ENCODE data around the gene SLC18B1.
"Not testable (repeated sequence)": the region's sequence is repeated elsewhere in the genome, so short reads cannot be mapped to it uniquely, and the experiment has no call there.

The SLC18B1 gene

DNA sequence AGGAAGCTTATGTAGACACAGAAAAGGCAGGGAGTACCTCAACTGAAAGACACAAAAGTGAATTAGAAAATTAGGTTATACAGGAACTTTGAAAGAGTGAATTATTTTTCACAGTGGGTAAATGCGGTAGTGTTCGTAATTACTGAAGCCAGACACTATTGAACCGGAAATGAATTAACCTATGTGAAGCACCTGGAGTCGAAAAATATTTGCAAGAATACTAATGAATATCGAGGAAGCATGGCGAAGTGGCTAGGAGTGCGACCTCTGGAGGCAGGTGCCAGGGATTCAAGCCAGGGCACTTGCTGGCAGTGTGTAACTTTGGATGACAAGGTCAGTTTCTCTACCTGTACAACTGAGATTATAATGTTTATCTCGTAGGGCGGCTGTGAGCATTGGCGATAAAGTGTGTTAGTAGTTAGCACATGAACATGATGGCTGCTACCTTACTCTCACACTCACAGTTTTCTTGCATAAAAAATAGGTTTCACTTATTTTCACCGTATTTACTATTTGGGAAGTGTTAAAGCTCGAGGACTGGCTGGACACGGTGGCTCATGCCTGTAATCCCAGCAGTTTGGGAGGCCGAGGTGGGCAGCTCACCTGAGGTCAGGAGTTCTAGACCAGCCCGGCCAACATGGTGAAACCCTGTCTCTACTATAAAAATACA, 567 bp upstream of the SLC18B1 start:
- DNase-seq = peak; percentile 78 to 82

DNA sequence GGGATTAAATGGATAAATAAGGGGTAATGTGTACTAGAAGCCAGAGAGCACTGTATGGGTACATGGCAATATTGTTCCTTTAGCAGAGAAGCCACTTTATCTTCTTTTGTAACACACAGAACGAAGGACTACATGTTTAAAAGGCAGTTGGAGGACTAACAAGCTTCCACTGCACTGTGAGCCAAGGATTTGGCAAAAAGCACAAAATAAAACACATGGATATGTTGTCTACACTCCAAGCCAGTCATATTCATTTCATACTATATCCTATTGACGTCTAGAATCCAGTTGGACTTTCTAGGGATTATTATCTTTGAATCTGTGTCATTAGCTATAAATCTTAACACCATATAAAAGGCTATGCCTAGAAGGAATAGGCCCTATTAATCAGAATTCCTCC, 3.0 kb downstream of the SLC18B1 start:
- DNase-seq = no peak

DNA sequence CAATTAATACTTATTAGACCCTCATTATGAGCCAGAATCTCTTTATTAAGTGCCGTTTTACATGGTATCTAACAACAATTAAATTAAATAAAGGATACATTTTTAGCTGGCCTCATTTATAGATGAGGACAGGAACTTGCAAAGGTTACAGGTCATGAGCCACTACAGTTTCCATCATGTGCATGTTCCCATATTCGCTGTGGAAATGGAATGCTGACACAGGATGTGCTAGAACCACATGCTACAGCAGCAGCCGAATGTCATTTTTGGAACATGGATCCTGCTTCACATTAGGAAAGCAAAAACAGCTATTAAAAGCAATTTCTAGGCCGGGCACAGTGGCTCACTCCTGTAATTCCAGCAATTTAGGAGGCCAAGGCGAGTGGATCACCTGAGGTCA, 5.9 kb downstream of the SLC18B1 start:
- no peak for DNase-seq

DNA sequence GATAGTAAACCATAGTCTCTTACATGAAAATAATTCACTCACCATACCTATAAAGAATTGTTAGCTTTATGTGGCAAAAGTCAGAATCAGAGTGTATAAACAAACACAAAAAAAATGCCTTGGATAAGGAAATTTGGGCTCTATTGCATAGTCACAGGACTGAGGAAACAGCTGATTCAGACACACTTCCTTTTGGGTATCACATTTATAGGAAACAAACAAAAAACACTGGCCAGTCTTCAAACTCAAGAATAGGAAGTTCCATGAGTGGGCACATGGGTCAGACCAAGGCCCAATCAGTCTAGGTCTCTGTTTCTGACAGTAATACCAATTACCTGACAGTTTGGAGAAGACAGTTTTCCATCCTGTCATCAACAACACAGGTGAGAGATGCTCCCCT, 8.0 kb downstream of the SLC18B1 start:
- DNase-seq = peak in 1 of 2 experiments; percentile 14

DNA sequence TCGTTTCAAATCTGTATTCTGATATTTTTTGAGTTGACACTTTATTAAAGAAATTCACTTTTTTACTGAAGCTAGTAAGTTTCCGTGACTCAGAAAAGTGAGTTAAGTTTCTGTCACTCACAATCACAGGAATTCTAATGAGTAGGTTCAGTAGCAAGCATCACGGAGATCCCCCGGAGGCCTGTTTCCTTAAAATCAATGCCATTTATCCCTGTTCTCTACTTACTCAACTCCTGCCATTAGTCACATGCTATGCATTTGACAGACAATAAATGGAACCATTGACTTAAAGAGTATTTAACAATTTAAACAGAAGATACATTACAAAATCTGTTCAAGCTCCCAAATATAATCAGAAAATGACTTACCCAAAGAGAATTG, 9.1 kb downstream of the SLC18B1 start:
- no peak for DNase-seq

DNA sequence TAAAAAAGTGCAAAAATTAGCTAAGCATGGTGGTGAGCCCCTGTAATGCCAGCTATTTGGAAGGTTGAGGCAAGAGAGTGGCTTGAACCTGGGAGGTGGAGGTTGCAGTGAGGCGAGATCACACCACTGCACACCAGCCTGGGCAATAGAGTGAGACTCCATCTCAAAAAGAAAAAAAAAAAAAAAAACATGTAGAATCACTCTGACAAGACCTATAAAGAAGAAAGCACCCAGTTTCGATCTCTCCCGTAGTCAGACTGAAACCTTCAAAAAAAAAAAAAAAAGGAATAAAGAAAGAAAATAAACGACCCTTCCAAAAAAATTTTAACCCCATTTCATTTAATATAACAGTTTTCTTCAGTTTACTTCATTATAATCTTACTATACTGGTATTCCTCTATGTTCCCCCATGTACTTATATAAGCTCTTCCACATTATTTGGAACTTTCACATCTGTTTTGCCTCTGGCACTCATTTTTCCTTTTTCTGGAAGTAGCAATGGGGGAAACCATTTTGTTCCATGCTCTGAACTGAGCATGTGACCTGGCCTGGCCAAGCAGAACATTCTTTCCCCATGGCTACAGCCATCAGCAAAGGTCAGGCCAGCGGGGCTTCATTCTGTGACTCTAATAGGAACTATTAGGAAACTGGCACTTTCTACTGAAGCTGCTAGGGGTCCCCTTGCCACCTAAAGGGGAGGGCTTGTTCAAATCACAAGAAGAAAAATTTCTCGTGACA, 9.6 kb downstream of the SLC18B1 start:
- no peak for DNase-seq

DNA sequence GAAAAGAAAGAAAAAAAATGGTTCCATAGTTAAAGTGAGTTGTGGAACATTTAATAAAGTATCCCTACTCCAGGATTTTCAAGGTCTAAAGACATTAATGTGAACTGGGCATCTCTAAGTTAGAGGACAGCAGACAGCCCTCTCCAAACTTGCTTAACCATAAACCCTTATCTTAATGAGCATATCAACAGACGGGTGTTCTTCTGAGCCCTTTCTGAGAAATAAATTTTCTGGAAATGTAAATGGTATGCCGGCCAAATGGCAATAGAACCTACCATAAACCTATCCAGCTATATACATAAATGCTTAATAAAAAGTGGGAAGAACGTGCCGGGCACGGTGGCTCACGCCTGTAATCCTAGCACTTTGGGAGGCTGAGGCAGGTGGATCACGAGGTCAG, 12.5 kb downstream of the SLC18B1 start:
- no peak for DNase-seq

DNA sequence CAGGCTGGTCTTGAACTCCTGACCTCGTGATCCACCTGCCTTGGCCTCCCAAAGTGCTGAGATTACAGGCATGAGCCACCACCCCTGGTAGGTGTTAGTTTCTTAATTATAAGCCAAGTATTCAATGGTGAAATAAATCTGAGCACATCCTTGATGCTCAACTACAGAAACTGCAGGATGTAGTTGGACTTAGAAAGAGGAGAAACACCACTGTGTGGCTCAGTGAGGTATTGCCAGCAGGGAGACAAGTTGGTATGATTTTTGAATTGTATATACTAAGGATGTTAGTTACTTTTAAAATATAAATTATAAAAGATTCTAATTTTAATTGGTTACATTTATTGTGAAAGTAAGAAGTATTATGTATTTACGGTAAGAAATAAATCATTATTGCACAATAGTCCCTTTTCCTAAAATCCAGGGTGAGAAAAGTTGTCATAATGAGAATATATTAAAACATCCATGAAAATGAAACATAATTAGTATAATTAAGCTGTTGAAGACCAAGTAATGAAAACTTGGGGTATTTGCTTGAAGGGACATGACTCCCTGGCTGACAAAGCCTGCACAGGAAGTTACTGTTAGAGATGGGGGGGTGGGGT, 17.6 kb downstream of the SLC18B1 start:
- peak; percentile 26 to 54 for DNase-seq

DNA sequence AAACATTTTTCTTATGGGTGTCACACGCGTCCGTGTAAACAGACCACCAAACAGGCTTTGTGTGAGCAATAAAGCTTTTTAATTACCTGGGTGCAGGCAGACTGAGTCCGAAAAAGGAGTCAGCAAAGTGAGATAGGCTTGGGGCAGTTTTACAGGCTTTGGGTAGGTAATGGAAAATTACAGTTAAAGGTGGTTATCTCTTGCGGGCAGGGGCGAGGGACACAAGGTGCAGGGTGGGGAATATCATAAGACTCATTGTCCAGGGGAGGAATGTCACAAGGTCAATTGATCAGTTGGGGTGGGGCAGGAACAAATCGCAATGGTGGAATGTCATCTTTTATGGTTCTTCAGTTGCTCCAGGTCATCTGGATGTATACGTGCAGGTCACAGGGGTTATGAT, 20.6 kb downstream of the SLC18B1 start:
- not testable (repeated sequence) for DNase-seq

DNA sequence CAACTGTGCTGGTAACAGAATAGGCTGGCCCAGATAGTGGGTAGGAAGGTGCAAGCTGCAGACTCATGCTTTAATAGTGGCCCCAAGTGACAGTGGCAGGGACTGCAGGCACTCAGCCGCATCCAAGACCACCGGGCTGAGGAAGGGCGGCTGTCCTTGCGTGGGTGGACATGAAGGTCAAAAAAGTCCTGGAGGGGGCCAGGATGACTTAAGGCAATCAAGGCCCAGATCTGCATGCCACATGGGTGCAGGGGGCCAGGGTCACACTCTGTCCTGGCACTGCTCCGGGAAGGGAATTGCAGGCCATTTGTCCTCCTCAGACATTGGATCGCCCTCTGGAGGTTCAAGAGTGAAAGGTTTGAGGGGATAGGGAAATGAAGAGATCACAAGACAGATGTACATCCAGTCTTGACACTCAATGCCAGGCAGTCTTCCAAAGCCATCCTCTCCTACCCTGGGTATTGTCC, 30.4 kb downstream of the SLC18B1 start:
- peak; percentile 69 to 80 for DNase-seq

DNA sequence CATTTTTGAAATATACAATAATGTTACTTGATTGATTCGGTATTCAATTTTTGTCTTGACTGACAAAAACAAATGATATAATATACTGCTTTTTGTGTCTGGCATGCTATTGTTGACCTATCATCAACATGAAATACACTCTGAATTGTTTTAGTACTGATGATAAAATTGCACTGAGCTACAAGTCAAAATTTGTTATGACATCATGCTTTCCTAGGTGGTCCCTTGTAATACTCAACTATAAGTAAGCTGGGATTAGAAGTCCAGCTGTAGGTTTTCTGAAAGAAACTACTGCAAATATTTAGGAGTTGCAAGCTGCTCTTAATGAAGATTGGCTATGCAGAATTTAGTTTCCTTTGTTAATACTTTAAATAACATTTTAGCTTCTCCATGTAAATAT, 32.9 kb downstream of the SLC18B1 start:
- DNase-seq = no peak

DNA sequence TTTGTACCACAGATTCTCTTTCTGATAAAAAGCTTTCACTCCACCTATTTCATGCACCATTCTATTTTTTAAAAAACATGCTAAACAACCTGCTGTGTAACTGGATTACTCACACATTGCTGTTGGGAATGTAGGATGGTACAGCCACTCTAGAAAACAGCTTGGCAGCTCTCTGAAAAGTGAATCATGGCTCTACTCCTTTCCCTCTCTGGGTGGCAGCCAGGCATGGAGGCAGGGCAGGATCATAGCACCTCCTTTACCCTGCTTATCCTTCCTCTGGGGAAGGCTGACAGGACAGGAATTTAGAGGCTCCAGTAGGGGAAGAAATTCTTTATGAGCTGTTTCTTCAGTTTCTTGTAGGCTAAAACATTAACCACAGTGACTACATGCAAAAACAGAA, 34.1 kb downstream of the SLC18B1 start:
- no peak for DNase-seq

DNA sequence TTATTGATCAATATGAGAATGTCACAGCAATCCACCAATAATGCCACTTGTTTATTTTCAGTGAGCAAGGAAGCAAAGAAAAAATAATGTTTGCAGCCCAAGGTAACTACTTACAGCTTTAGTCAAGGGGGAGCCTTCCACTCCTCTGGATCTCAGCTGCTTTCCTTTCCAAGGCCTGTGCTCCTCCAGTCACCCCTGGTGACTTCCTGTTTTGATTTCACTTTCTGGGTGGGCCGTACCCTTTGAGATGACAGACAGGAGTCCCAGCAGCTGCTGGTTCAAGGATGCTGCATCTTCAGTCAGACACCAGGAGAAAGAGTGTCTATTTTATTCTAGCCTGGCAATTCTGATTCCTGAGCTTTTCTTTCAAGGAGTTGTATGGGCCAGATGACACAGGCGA, 35.2 kb downstream of the SLC18B1 start:
- peak; percentile 10 to 16 for DNase-seq

DNA sequence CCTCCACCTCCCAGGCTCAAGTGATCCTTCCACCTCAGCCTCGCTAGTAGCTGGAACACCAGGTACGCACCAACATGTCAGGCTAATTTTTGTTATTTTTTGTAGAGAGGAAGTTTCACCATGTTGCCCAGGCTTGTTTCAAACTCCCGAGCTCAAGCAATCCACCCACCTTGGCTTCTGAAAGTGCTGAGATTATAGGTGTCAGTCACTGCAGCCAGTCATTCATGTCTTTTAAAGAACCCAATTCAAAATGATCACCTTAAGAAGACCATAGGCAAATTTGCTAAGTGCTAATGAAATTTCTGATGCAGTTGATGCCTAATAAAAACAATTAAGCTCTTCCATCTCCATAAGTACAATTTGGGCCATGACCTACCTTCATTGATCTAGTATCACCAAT, 38.2 kb downstream of the SLC18B1 start:
- no peak for DNase-seq

DNA sequence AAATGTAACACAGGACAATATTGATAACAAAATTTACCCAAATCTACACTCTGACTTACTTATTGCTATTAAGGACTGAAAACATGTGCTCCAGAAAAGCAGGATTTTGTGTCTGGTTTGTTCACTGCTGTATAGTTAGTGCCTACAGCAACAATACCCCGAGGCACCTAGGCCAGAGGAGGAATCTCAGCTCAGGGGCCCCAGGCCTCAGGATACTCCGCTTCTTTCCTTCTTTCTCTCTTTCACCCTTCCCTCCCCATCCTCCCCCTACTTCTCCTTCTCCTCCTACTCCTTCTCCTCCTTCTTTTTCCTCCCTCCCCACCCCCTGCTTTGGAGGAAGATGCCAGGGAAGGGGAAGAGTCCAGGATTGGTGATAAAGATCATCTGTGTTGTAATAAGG, 39.7 kb downstream of the SLC18B1 start:
- no peak for DNase-seq

DNA sequence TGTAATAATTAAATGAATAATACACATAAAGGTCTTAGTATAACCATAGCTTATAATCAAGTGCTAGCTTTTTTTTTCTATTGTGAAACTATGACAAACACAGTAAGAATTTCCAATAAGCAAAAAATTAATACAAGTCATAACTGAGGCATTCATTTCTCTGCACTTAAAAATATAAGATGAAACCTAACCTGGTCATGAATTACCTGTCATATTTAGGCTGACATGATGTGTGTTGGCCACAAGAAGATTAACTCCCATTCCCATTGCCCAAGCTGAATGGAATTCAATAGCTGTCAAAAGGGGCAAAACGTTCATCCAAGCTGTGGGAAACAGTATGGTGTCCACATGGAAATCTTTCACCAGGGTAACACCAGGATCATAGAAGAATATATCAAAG, 46.2 kb downstream of the SLC18B1 start:
- DNase-seq = no peak

DNA sequence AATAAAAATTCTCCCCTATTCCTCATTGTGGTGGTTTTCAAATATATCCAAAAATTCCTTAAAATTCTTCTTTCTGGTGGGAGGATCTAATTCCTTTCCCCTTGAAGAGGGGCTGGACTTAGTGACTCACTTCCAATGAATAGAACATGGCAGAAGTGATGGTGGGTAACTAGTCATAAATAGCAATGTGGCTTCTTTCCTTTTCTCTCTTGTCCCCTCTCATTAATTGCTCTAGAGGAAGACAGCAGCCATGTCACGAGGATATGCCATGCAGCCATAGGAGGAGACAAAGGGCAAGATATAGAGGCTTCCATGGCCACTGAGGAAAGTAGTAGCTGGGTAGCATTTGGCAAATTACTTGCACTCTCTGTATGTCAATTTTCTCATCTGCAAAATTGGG, 46.6 kb downstream of the SLC18B1 start:
- no peak for DNase-seq

DNA sequence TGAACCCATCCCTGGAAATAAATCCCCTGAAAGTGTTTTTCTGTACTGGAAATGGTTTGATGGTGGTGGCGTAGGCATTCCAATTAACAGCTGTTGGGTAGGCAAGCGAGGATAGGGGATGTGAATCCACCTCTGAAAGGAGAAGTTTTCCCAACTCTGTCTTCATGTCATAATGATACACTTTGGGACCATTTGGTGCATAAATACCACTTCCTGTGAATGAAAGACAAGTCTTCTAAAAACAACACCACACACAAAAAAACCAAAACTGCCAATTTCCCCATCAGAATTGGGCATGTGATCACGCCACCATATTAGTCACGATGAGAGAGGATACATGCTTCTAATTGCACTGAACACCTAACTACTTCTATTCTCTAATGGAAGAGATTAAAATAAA, 47.1 kb downstream of the SLC18B1 start:
- DNase-seq = no peak

DNA sequence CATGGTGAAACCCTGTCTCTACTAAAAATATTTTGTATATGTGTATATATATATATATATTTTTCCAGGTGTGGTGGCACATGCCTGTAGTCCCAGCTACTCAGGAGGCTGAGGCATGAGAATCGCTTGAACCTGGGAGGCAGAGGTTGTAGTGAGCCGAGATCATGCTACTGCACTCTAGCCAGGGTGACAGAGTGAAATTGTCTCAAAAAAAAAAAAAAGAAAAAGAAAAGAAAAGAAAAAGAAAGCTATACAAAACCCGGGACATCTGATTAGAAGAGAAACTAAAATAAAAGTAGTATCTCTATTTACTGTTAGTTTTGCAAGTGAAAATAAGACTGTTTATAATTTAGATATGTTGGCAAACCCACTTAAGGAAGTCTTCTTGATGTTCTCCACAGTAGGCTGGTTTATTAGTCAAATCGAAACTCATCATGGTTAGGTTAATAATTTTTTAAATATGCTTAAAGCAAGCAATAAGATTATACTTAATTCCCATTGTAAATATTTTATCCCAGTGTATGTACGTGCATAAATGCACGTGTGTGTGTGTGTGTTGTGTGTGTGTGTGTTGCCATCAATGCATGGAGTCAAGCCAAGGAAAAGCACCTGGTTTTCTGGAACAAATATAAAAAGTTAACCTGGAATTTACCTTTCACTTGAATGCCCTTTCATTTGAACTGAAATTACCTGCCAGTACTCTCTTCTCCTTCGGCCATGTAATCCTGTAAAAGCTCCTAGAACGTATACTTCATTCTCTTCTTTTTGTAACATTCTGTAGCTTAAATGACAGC, 47.8 kb downstream of the SLC18B1 start:
- no peak for DNase-seq

DNA sequence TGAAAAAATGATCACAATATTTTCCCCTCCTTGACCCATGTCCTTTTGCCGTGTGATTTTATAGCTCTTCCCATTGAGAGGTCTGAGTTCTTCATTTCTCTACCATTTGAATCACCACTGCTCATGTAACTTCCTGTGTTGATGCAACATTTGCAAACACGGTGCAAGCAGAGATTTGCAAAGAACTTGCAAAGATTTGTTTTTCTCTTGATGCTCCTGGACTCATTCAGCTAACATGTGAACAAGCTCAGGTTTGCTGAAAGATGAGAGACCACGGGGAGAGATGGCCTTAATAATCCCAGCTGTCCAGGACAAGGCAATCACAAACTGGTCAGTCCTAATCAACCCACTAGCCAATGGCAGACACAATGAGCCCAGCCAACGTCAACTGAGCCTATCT, 49.3 kb downstream of the SLC18B1 start:
- DNase-seq = no peak

DNA sequence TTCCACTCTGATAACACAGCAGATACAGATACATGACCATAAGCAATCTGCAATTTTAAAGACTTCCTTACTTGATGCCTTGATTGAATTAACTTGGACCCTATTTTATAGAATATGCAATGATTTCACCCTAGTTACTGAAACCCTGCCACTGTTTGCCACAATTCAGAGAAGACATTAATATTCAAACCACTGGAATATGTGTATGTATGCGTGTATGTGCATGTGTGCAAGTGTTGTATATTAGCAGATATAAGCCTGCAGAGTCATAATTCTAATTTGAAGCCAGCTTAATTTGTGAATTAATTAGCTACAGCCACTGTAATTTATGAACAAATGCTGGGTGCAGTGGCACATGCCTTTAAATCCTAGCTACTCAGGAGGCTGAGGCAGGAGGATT, 50.0 kb downstream of the SLC18B1 start:
- no peak for DNase-seq

DNA sequence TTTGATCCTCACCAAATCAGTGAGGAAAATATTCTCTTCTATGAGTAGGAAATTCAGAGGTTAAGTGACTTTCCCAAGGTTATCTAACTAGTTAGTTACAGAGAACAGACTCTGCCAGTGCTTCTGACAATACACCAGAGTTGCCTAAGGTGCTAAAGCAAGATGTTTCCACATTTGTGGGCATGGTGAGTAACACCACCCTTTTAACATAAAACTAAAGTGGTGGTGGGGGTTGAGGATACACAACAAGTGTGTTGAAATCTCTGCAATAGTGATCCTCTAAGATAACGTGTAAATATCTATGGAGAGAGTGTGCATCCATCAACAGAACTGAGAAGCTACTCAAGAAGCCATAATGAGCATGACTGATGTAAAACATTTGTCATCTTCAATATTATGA, 52.4 kb downstream of the SLC18B1 start:
- no peak for DNase-seq

DNA sequence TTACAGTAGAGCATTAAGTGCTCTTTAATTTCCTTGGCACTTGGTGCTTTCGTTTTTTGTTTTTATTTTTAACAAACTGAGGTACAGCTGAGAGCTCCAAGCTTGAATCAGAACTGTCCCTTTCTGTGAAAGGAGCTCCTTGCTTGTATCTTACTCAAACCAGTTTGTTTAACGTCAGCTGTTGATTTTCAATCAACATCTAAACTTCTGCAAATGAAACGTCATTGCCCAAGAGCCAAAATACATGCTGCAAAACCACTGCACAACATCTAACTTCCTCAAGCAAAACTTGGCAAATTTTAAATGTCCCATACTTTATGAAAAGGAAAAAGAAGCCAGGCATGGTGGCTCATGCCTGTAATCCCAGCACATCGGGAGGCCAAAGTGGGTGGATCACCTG, 55.9 kb downstream of the SLC18B1 start:
- DNase-seq = peak; percentile 1 to 6

DNA sequence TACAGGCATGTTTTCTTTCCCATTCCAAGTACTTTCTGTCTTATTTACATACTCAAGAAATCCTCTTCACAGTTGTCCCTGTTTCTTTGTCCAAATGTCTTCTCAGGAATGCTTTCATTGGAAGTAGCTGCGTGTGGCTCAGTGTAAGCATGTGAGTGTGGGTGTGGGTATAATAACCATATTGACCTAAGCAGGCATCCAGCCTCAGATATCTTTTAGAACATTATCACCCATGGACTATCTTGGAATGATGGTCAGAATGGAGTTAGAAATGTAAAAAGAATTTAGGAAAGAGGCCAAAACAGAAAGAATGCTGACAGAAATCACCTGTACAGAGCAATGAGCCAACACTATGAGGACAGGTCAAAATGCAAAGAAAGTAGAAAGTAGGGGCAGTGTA, 57.2 kb downstream of the SLC18B1 start:
- DNase-seq = no peak
